Endothelial cell of coronary artery (primary cell): ENCODE data around the gene ST6GALNAC3. TPM values are rescaled to one million over a fixed set of nuclear protein-coding genes. Genes with fewer than 3 reads are reported as not detected.

ENCODE experiments used
- total RNA-seq: library from RNA; depleted of rRNA; stranded (reverse); fragments of >200 nt; gene quantifications from 2 replicates; pipeline ENCODE4 v1.2.3, GENCODE V29; 2014

Gene ST6GALNAC3
- total RNA-seq: 23.7 and 41.8 TPM in 2 replicates

DNA sequence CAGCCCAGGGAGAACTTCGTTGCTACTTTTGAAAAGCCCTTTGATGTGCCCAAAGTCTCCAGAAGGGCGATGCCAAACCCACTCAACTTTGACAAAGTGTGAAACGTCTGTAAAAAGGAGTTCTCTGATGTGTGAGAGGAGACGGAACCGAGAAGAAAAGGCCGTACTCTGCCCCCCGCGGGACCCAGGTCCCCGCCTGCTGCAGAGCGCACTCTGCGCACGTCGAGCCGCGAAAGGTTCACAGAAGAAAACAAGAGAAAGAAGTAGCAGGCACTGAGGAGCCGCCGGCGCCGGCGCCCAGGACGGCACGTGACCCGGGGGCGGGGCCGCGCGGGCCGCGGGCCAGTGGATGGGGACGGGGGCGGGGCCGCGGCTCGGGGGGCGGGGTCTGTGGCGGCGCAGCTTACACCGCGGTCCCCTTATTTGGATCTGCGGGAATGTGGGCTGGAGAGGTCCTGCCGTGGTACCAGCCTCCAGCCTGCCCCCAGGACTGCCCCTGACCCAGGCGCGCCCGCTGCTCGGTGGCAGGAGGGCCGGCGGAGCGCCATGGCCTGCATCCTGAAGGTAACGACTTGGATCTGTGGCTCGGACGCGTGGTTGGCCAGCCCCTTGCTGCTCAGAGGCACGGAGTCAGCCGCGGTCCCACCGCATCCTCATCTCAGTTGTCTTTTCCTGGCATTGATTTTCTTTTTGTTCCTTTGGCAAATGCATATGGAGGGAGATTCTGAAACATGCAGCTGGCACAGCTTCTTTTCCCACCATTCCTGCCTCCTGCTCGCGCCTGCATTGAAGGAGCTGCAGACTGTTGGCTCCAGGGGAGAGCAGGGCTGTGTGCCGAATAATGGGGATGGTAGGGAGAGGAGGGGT, at the start of gene ST6GALNAC3:
TSS of gene ST6GALNAC3 (plus strand) at position 426 of the 867 bp plus-strand sequence.

Other genes starting within 250 kb of the ST6GALNAC3 start
- gene ASB17, start 142.3 kb upstream of the ST6GALNAC3 start, total RNA-seq: not detected in 2 replicates